Measurements from ENCODE around the gene AP3S2. TPM values are rescaled to one million over a fixed set of nuclear protein-coding genes. Genes with fewer than 3 reads are reported as not detected.
A peak's percentile ranks its signal among the peaks of the same experiment; 100 is the strongest.

The AP3S2 gene
- total RNA-seq, 2 donors from 2014 or later, result 28.5 to 40.2 TPM

DNA sequence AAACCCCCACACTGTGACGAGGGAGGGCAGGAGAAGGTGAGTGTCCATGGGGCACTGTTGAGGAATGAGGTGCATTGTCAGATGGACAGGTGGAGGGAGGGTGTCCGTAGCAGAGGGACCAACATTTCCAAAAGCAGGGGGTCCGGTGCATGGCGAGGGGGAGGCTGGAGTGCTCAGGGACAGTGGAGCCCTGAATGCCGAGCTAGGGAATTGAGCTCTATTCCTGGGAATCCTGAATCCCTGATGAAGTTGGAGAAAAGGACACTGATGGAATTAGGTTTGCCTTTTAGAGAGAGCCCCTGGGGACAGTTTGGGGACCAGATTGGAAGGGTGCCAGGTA lies 71.2 kb downstream of the AP3S2 start:
- Mint-ChIP-seq H3K27me3 (ENCODE audit: low read depth) (peaks cover 24% of the 10 kb centered on the region), H3K4me3 (no peak overlapping the region)
- no peak for ATAC-seq (replicated peaks in 1 of 2)

GRCh38 chr15:89822026-89822425 lies 71.8 kb downstream of the AP3S2 start:
- no peak overlapping the region for H3K4me3 Mint-ChIP-seq
- no peak overlapping the region for H3K27ac Mint-ChIP-seq
- peaks cover 29% of the 10 kb centered on the region for H3K27me3 Mint-ChIP-seq (ENCODE audit: low read depth)
- no peaks in the 10 kb centered on the region for H3K36me3 Mint-ChIP-seq (ENCODE audit: insufficient read depth in 2 of 2)
- ATAC-seq (replicated peaks in 1 of 2) (no peak), DNase-seq (no peak)
- no peaks in the 10 kb centered on the region for H3K9me3 Mint-ChIP-seq
- no peaks in the 10 kb centered on the region for H3K4me1 Mint-ChIP-seq (ENCODE audit: low read depth)

More for the DNA sequence above, 71.2 kb downstream of the AP3S2 start:
- no peaks in the 10 kb centered on the region for H3K9me3 Mint-ChIP-seq
- no peaks in the 10 kb centered on the region for H3K36me3 Mint-ChIP-seq (ENCODE audit: insufficient read depth in 2 of 2)
- H3K4me1 Mint-ChIP-seq (ENCODE audit: low read depth), result no peaks in the 10 kb centered on the region
- DNase-seq, result no peak
- H3K27ac Mint-ChIP-seq, result no peak overlapping the region

DNA sequence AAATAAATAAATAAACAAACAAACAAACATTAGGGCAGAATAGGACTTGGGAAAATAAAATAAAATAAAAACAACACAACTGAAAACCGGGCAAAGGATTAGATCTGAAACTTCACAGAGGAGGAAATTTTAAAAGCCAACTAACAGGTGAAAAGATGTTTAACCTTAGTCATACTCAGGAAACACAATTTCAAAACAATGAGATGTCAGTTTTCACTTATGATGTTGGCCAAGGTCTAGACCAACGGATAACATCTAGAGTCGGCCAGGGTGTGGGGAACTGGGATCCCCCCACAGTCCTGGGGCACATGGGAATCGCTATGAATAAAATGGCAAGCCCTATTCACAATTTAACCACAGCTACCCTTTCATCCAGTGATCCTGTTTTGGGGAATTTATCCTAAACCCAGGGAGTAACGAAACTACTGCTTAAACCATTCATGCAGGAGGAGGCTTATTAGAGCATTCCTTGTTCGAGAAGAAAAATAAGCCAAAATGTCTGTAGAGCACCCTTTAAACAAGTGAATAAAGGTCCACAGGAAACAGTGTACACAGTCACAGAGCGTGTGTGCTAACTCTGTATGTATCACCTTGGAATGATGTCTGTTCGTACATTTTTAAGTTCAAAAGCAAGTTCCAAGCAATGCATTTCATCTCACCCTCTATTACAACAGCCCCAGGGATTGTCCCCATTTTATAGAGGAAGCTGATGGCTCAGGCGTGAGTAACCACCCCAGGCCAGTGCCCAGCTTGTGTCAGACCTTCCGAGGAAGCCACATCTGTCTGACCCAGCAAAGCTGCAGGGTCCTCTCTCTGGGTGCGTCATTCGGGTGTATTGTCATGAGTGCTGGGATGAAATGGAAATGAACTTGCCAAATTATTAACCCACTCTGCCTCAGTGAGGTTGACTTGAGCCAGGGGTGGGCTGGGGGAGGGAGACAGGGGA lies 72.9 kb downstream of the AP3S2 start:
- H3K27ac Mint-ChIP-seq, result no peak overlapping the region
- no peak overlapping the region for H3K4me3 Mint-ChIP-seq
- no peaks in the 10 kb centered on the region for H3K4me1 Mint-ChIP-seq (ENCODE audit: low read depth)
- ATAC-seq (replicated peaks in 1 of 2) (peak in 1 of 2 donors; percentile 19), DNase-seq (no peak)
- peaks cover 39% of the 10 kb centered on the region for H3K27me3 Mint-ChIP-seq (ENCODE audit: low read depth)
- H3K9me3 Mint-ChIP-seq, result no peaks in the 10 kb centered on the region
- H3K36me3 Mint-ChIP-seq (ENCODE audit: insufficient read depth in 2 of 2), result peaks cover 1 to 5% of the 10 kb centered on the region in 2 donors

GRCh38 chr15:89818287-89818686 lies 75.5 kb downstream of the AP3S2 start:
- no peak for ATAC-seq (replicated peaks in 1 of 2)
- Mint-ChIP-seq H3K4me3 (no peak overlapping the region), H3K27me3 (ENCODE audit: low read depth) (peaks cover 51% of the 10 kb centered on the region), H3K36me3 (ENCODE audit: insufficient read depth in 2 of 2) (peaks cover 2 to 11% of the 10 kb centered on the region in 2 donors), H3K4me1 (ENCODE audit: low read depth) (peaks cover 7% of the 10 kb centered on the region), H3K27ac (no peak overlapping the region), H3K9me3 (no peaks in the 10 kb centered on the region)
- no peak for DNase-seq

DNA sequence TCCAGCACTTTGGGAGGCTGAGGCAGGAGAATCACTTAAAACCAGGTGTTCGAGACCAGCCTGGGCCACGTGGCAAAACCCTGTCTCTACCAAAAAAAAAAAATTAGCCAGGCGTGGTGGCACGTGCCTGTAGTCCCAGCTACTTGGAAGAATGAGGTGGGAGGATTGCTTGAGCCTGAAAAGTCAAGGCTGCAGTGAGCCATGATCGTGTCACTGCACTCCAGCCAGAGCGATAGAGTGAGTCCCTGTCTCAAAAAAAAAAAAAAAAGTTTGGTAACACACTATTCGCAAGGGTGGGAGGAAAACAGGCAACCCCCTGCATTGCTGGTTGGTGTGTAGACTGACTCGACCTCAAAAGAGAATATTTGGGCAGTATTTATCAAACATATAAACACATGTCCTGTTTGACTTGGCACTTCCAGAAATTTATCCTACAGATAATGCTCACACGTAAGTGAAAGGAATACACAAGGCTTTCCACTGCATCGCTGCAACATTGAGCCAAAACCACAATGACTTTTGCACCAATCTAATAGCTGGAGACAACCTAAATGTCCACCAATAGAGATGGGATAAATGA lies 76.0 kb downstream of the AP3S2 start:
- no peak for DNase-seq
- H3K4me1 Mint-ChIP-seq (ENCODE audit: low read depth), result peaks cover 7% of the 10 kb centered on the region
- no peak overlapping the region for H3K27ac Mint-ChIP-seq
- H3K27me3 Mint-ChIP-seq (ENCODE audit: low read depth), result peaks cover 51% of the 10 kb centered on the region
- no peaks in the 10 kb centered on the region for H3K9me3 Mint-ChIP-seq
- no peak overlapping the region for H3K4me3 Mint-ChIP-seq
- peaks cover 2 to 11% of the 10 kb centered on the region in 2 donors for H3K36me3 Mint-ChIP-seq (ENCODE audit: insufficient read depth in 2 of 2)
- ATAC-seq (replicated peaks in 1 of 2), result no peak

GRCh38 chr15:89815769-89816168 lies 78.0 kb downstream of the AP3S2 start:
- H3K27ac Mint-ChIP-seq, result no peak overlapping the region
- no peak for ATAC-seq (replicated peaks in 1 of 2)
- H3K4me1 Mint-ChIP-seq (ENCODE audit: low read depth), result peaks cover 7% of the 10 kb centered on the region
- H3K4me3 Mint-ChIP-seq, result peak overlapping the region; percentile 82 to 85
- H3K27me3 Mint-ChIP-seq (ENCODE audit: low read depth), result peaks cover 41% of the 10 kb centered on the region
- H3K9me3 Mint-ChIP-seq, result no peaks in the 10 kb centered on the region
- peaks cover 2 to 11% of the 10 kb centered on the region in 2 donors for H3K36me3 Mint-ChIP-seq (ENCODE audit: insufficient read depth in 2 of 2)
- DNase-seq, result no peak

GRCh38 chr15:89814112-89814742 lies 79.6 kb downstream of the AP3S2 start:
- H3K4me3 Mint-ChIP-seq, result peak overlapping the region; percentile 55 to 60
- peaks cover 36% of the 10 kb centered on the region for H3K27me3 Mint-ChIP-seq (ENCODE audit: low read depth)
- ATAC-seq (replicated peaks in 1 of 2) (peak in 1 of 2 donors; percentile 44), DNase-seq (no peak)
- peaks cover 2 to 11% of the 10 kb centered on the region in 2 donors for H3K36me3 Mint-ChIP-seq (ENCODE audit: insufficient read depth in 2 of 2)
- no peak overlapping the region for H3K27ac Mint-ChIP-seq
- peaks cover 7% of the 10 kb centered on the region for H3K4me1 Mint-ChIP-seq (ENCODE audit: low read depth)
- no peaks in the 10 kb centered on the region for H3K9me3 Mint-ChIP-seq

GRCh38 chr15:89813381-89814111 lies 80.2 kb downstream of the AP3S2 start:
- ATAC-seq (replicated peaks in 1 of 2) (no peak), DNase-seq (no peak)
- Mint-ChIP-seq H3K27me3 (ENCODE audit: low read depth) (peaks cover 36% of the 10 kb centered on the region), H3K4me3 (peak overlapping the region; percentile 55 to 60), H3K4me1 (ENCODE audit: low read depth) (peaks cover 7% of the 10 kb centered on the region), H3K36me3 (ENCODE audit: insufficient read depth in 2 of 2) (peaks cover 2 to 11% of the 10 kb centered on the region in 2 donors), H3K9me3 (no peaks in the 10 kb centered on the region), H3K27ac (no peak overlapping the region)

GRCh38 chr15:89812847-89813320 lies 80.9 kb downstream of the AP3S2 start:
- H3K36me3 Mint-ChIP-seq (ENCODE audit: insufficient read depth in 2 of 2), result peaks cover 2 to 11% of the 10 kb centered on the region in 2 donors

GRCh38 chr15:89812011-89812846 lies 81.6 kb downstream of the AP3S2 start:
- ATAC-seq (replicated peaks in 1 of 2) (no peak), DNase-seq (no peak)
- Mint-ChIP-seq H3K4me1 (ENCODE audit: low read depth) (peaks cover 7% of the 10 kb centered on the region), H3K27me3 (ENCODE audit: low read depth) (peaks cover 24% of the 10 kb centered on the region), H3K36me3 (ENCODE audit: insufficient read depth in 2 of 2) (peaks cover 2 to 11% of the 10 kb centered on the region in 2 donors), H3K4me3 (no peak overlapping the region), H3K9me3 (no peaks in the 10 kb centered on the region), H3K27ac (no peak overlapping the region)

More at GRCh38 chr15:89812847-89813320, 80.9 kb downstream of the AP3S2 start:
- Mint-ChIP-seq H3K27me3 (ENCODE audit: low read depth) (peaks cover 30% of the 10 kb centered on the region), H3K27ac (no peak overlapping the region), H3K4me3 (no peak overlapping the region), H3K9me3 (no peaks in the 10 kb centered on the region), H3K4me1 (ENCODE audit: low read depth) (peaks cover 7% of the 10 kb centered on the region)
- no peak for ATAC-seq (replicated peaks in 1 of 2)
- no peak for DNase-seq

DNA sequence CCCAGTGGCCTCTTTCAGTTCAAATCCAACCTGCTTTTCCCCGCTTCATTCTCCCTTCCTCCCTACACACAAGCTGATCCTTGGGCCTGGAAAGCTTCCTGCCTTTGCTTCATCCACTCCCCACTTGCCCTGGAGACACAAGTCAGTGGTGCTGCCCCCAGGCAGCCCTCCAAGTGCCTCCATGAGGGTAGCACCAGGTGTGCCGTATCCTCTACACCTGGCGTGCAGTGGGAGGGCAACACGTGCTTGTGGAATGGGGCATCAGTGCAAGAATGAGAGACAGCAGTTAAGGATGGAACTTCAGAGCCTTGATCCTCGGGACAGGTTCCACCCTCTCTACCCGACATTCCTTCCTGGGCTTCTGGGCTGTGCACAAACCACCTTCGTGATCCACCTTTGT lies 83.0 kb downstream of the AP3S2 start:
- peaks cover 0 to 6% of the 10 kb centered on the region in 2 donors for H3K36me3 Mint-ChIP-seq (ENCODE audit: insufficient read depth in 2 of 2)
- H3K9me3 Mint-ChIP-seq, result no peaks in the 10 kb centered on the region
- DNase-seq (no peak), ATAC-seq (replicated peaks in 1 of 2) (no peak)
- no peak overlapping the region for H3K4me3 Mint-ChIP-seq
- no peak overlapping the region for H3K27ac Mint-ChIP-seq
- peaks cover 11% of the 10 kb centered on the region for H3K27me3 Mint-ChIP-seq (ENCODE audit: low read depth)
- H3K4me1 Mint-ChIP-seq (ENCODE audit: low read depth), result peaks cover 7% of the 10 kb centered on the region

DNA sequence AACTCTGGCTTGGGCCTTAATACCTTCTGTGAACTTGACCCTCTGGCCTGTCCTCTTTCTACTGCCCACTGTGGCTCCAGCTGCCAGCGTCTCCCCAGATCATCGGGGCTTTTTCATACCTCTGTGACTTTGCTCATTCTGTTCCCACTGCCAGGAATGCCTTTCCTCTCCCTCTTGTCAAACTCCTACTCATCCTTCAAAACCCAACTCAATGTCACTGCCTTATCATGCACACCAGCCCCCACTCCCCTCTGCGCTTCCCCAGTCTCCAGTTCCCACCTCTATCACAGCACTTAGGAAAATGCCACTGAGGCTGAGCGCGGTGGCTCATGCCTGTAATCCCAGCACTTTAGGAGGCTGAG lies 84.0 kb downstream of the AP3S2 start:
- H3K4me3 Mint-ChIP-seq, result no peak overlapping the region
- H3K27me3 Mint-ChIP-seq (ENCODE audit: low read depth), result peaks cover under 1% of the 10 kb centered on the region
- no peaks in the 10 kb centered on the region for H3K4me1 Mint-ChIP-seq (ENCODE audit: low read depth)
- H3K36me3 Mint-ChIP-seq (ENCODE audit: insufficient read depth in 2 of 2), result no peaks in the 10 kb centered on the region
- H3K9me3 Mint-ChIP-seq, result no peaks in the 10 kb centered on the region
- ATAC-seq (replicated peaks in 1 of 2), result no peak
- no peak for DNase-seq
- no peak overlapping the region for H3K27ac Mint-ChIP-seq

Data from activated T-cell treated with anti-CD3 and anti-CD28 coated beads, Interleukin-2, amount 50 U/mL, for 72 hours (primary cell).